Esophagus muscularis mucosa (tissue), 4 donors: ENCODE results near the gene HTT. TPM values are rescaled to one million over a fixed set of nuclear protein-coding genes. Genes with fewer than 3 reads are reported as not detected.
A peak's percentile ranks its signal among the peaks of the same experiment; 100 is the strongest.

Source experiments
- DNase-seq: peaks from one replicate; pipeline ENCODE4 v3.0.0-alpha.2; 2017; ENCODE audit errors: extremely low spot score
- H3K27ac ChIP-seq, 4 donors: fragments of 200-600 bp; sonication (generic); replicated peaks in 1 of 4; 1 replicate in 3 of 4; 2 replicates in 1 of 4; pipeline ENCODE4 v1.5.1; 2016 to 2019; ENCODE audit warnings: mild to moderate bottlenecking in 1 of 4
- H3K27me3 ChIP-seq, 4 donors: fragments of 200-600 bp; sonication (generic); one replicate each; pipeline versions ENCODE4 v1.5.1 to v1.6.0; 2016 to 2019
- H3K36me3 ChIP-seq, 4 donors: fragments of 200-600 bp; sonication (generic); one replicate each; pipeline ENCODE4 v1.5.1; 2016 to 2019
- H3K4me1 ChIP-seq, 4 donors: fragments of 200-600 bp; sonication (generic); one replicate each; pipeline ENCODE4 v1.5.1; 2016 to 2019
- H3K4me3 ChIP-seq, 4 donors: fragments of 200-600 bp; sonication (generic); 1 replicate in 2 of 4; 2 replicates in 2 of 4; pipeline ENCODE4 v1.5.1; 2016 to 2019; ENCODE audit warnings: mild to moderate bottlenecking in 4 of 4, moderate library complexity in 1 of 4
- H3K9me3 ChIP-seq, 4 donors: fragments of 200-600 bp; sonication (generic); 1 replicate in 3 of 4; 2 replicates in 1 of 4; pipeline ENCODE4 v1.5.1; 2016 to 2019
- EP300 ChIP-seq: sonication (generic); formaldehyde crosslinking; IDR thresholded peaks from one replicate; pipeline ENCODE4 v1.6.1; 2017; ENCODE audit warnings: antibody characterized with exemption
- POLR2A ChIP-seq: fragments of 450-650 bp; IDR thresholded peaks from one replicate; pipeline ENCODE4 v1.6.1; 2017; ENCODE audit warnings: antibody characterized with exemption, moderate library complexity, mild to moderate bottlenecking, low read depth
- POLR2AphosphoS5 ChIP-seq, 2 donors: sonication (generic); formaldehyde crosslinking; IDR thresholded peaks; one replicate each; pipeline ENCODE4 v1.6.1; 2017; ENCODE audit warnings: antibody characterized with exemption in 2 of 2
- WGBS: methylation state at CpG from one replicate; pipeline ENCODE4 v1.1.5; 2018; 5-methylcytosine and 5-hydroxymethylcytosine counted together
- intact Hi-C: fragments of 100-400 bp; cut with DNase I; formaldehyde crosslinking; loops from one replicate; pipeline ENCODE4 v1.15.1; 2023
- total RNA-seq, 4 donors: library from RNA; depleted of rRNA; stranded (reverse); fragments of >200 nt; gene quantifications; one replicate each; pipeline versions ENCODE4 v1.1.0 to v1.2.1, GENCODE V29; 2016
- TF ChIP-seq, protein P1 (sequence below), 3 experiments: fragments of 200-600 bp in 2 of 3; fragments of 450-650 bp in 1 of 3; sonication (generic) in 2 of 3; IDR thresholded peaks; one replicate each; pipeline ENCODE4 v1.5.1; 2017 to 2019; ENCODE audit warnings: antibody characterized with exemption in 3 of 3, mild to moderate bottlenecking in 2 of 3, moderate library complexity in 1 of 3

The HTT gene
- total RNA-seq, 4 donors from 2014 or later: 30.2 to 65.7 (median 49.3) TPM

DNA sequence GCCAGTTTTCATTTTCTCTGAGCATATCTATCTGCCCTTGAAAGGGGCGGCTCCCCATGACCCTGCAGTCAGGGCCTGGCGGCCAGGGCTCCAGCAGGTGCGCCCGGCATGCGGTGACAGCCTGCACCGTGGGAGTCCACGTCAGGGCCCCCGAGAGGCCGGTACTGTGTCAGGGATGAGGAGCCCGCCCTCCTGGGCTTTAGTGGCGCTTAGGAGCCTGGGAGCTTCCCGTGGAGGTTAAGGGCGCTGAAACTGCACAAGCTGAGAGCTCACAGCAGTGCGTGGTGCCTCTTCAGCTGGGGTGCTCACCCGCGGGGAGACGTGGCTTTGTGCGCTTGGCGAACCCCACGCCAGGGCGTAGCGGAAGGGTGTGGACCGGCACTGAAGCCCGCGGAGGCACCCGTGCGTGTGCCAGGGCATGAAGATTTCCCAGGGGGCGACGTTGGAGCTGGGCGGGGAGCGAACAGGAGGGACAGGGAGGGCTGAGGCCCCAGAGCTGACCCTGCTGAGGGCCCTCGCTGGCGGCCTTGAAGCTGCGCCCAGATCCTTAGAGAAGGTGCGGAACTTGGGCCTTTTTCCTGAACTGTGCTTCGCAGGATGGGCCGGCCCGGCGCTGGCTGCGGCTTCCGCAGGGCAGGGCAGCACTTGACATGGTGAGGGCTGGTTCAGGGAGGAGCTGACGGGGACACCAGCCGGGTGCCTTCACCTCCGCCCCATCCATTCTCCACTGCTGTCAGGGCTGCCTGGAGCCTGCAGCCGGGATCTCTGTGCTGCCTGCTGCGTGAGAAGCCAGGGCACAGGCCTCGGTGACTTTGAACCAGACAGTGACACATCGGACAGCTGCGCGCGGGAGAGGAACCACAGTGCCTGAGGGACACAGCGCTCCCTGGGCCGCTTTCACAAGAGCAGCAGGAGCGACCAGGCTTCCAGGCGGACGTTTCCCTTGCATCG, 33.0 kb upstream of the HTT start:
- WGBS: 31% methylated on average over 41 of the region's 57 CpGs

DNA sequence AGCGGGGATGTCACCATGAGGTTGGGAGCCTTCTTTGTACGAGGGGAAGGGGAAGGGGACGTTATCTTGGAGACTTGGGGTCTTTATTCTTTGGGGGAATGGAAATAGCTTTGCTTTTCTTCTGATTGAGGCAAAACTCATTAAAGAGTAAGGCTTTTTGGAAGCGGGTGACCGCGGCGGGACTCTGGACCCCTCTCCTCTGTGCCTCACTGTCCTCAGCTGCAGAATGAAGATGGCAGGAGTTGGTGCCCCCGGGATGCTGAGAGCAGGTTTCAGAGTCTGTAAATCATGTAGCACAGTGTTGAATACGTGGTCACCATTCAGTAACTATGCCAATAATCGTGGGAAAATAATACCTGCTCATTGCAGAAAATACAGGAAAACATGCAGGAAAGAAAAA, 32.3 kb upstream of the HTT start:
- Histone ChIP-seq H3K4me3 (peak overlapping the region; percentile 46 to 59 (median 52)), H3K36me3 (no peaks in the 10 kb centered on the region), H3K4me1 (peaks cover 19 to 44% (median 36%) of the 10 kb centered on the region in 4 donors), H3K27me3 (peaks cover 0 to 17% (median 0%) of the 10 kb centered on the region in 4 donors), H3K27ac (peak overlapping the region; percentile 38 to 71 (median 64)), H3K9me3 (no peaks in the 10 kb centered on the region)
- WGBS: 73% methylated on average over 10 of the region's 10 CpGs
- no peak for DNase-seq
- TF ChIP-seq, protein P1, sequence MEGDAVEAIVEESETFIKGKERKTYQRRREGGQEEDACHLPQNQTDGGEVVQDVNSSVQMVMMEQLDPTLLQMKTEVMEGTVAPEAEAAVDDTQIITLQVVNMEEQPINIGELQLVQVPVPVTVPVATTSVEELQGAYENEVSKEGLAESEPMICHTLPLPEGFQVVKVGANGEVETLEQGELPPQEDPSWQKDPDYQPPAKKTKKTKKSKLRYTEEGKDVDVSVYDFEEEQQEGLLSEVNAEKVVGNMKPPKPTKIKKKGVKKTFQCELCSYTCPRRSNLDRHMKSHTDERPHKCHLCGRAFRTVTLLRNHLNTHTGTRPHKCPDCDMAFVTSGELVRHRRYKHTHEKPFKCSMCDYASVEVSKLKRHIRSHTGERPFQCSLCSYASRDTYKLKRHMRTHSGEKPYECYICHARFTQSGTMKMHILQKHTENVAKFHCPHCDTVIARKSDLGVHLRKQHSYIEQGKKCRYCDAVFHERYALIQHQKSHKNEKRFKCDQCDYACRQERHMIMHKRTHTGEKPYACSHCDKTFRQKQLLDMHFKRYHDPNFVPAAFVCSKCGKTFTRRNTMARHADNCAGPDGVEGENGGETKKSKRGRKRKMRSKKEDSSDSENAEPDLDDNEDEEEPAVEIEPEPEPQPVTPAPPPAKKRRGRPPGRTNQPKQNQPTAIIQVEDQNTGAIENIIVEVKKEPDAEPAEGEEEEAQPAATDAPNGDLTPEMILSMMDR (IDR thresholded peaks at IDR 0.05): no peak
- TF ChIP-seq POLR2AphosphoS5 (IDR thresholded peaks at IDR 0.05) (no peak), EP300 (no peak), POLR2A (no peak)
- intact Hi-C loops: no loop called here

More for the DNA sequence above, 33.0 kb upstream of the HTT start:
- Histone ChIP-seq H3K27me3 (peaks cover 0 to 17% (median 0%) of the 10 kb centered on the region in 4 donors), H3K36me3 (no peaks in the 10 kb centered on the region), H3K4me1 (peaks cover 21 to 46% (median 38%) of the 10 kb centered on the region in 4 donors), H3K27ac (peak overlapping the region; percentile 38 to 71 (median 64)), H3K4me3 (peak overlapping the region; percentile 46 to 59 (median 52)), H3K9me3 (no peaks in the 10 kb centered on the region)
- intact Hi-C loops: no loop called here
- no peak for DNase-seq
- TF ChIP-seq POLR2A (no peak), EP300 (no peak), POLR2AphosphoS5 (IDR thresholded peaks at IDR 0.05) (peak; percentile 0 to 33)
- TF ChIP-seq, protein P1 (IDR thresholded peaks at IDR 0.05): no peak

DNA sequence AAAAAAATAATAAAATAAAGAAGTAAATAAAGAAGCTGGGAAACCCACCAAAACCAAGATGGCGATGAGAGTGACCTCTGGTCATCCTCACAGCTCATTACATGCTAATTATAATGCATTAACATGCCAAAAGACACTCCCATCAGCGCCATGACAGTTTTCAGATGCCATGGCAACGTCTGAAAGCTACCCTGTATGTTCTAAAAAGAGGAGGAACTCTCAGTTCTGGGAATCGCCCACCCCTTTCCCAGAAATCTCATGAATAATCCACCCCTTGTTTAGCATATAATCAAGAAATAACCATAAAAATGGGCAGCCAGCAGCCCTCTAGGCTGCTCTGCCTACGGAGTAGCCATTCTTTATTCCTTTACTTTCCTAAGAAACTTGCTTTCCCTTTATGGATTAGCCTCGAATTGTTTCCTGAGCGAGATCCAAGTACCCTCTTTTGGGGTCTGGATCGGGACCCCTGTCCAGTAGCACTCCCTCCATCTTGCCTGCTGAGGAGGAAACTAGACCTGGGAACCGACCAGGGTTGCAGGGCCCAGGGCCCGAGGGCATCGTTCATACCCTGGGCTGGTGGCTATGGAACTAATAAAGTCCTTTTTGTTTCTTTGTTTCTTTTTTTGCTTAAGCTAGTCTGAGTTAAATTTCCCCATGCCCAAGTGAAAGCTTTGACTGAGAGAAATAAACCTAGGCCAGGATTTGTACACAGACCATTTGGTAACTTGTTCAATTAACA, 31.0 kb upstream of the HTT start:
- TF ChIP-seq EP300 (no peak), POLR2A (no peak), POLR2AphosphoS5 (IDR thresholded peaks at IDR 0.05) (no peak)
- TF ChIP-seq, protein P1 (IDR thresholded peaks at IDR 0.05): no peak
- DNase-seq: no peak
- H3K27me3 ChIP-seq: peaks cover 0 to 17% (median 0%) of the 10 kb centered on the region in 4 donors
- peaks cover 7 to 38% (median 26%) of the 10 kb centered on the region in 4 donors for H3K4me1 ChIP-seq
- no peaks in the 10 kb centered on the region for H3K9me3 ChIP-seq
- no peak overlapping the region for H3K27ac ChIP-seq
- H3K4me3 ChIP-seq: no peak overlapping the region
- WGBS: 92% methylated on average over 11 of the region's 11 CpGs
- intact Hi-C loops: no loop called here
- no peaks in the 10 kb centered on the region for H3K36me3 ChIP-seq

DNA sequence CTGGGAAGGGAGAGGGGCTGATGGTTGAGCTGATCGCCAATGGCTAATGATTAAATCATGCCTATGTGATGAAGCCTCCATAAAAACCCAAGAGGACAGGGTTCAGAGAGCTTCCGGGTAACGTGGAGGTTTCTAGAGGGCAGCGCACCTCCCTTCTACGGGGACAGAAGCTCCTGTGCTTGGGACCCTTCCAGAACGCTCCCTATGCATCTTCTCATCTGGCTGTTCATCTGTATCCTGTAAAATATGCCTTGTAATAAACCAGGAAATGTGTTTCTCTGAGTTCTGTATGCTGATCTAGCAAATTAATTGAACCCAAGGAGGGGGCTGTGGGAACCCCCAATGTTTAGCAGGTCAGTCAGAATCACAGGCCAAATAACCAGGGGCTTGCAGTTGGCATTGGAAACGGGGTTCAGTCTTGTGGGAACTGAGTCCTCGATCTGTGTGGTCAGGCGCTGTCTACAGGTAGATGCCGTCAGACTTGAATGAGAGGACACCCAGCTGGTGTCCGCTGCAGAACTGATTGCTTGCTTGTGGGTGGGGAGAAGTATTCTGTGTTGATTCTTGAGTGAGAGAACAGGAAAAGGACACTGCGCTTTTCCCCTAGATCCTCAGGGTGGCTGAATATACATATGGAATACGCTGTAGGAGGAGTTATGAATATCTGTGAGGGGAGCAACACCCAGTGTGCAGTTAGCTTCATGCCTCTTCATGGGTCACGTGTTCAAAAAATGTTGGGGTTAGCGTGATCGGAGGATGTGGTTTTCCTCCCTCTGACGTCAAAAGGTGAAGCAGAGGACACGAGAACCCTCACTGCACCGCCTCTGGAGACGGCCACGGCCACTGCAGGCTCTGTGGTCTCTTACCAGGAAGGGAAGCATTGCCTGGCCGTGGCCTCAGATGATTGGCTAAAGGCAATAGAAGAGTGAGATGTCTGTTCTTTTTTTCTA, 29.3 kb upstream of the HTT start:
- TF ChIP-seq, protein P1 (IDR thresholded peaks at IDR 0.05): no peak
- TF ChIP-seq POLR2A (no peak), POLR2AphosphoS5 (IDR thresholded peaks at IDR 0.05) (peak in 1 of 2 donors; percentile 14), EP300 (no peak)
- Histone ChIP-seq H3K4me1 (peaks cover 6 to 30% (median 23%) of the 10 kb centered on the region in 4 donors), H3K27me3 (peaks cover 0 to 17% (median 0%) of the 10 kb centered on the region in 4 donors), H3K36me3 (no peaks in the 10 kb centered on the region), H3K27ac (no peak overlapping the region), H3K9me3 (no peaks in the 10 kb centered on the region), H3K4me3 (no peak overlapping the region)
- WGBS: 74% methylated on average over 20 of the region's 22 CpGs
- no peak for DNase-seq
- intact Hi-C loops: no loop called here
